GM18951 (cell line): ENCODE results near the gene HOXC10.

Experiments
- POLR2A ChIP-seq: IDR thresholded peaks from 4 replicates; pipeline ENCODE4 v1.6.1; 2011; ENCODE audit warnings: mild to moderate bottlenecking; ENCODE audit not compliant: insufficient read length, insufficient read depth; ENCODE audit errors: extremely low read depth
- in situ Hi-C: fragments of 300-500 bp; cut with MboI; formaldehyde crosslinking; loops from one replicate; pipeline ENCODE4 v1.12.0; 2022; ENCODE audit warnings: low sequenced_read_pairs, mixed read lengths, inconsistent platforms; ENCODE audit not compliant: unreplicated experiment

Gene HOXC10

DNA sequence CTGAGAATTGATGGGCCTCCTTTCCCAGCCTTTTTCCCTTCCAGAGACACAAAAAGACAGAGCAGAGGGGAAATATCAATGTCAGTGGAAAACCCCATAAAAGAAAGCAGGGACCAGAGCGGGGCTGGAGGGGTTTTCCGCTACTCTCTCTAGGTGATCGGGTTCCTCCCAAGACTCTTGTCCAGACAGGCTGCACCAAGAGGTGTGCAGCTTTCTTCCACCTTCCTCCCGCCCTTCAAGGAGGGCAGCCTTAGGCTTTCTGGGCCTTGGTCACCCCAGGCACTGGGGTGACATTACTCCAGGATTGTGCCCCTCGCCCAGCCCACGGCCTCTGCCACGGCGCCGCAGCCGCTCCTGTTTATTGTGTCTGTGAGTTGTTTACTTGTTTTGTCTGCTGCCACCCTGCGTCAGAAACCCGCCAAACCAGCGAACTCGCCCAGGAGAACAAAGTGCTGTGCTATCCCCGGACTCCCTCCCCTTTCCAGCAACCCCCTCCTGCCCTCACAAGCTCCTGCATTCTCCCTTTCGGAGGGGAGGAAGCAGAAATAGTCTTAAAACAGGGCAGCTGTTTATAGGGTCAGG is 36.6 kb downstream of the HOXC10 start:
- no peak for TF ChIP-seq POLR2A
- in situ Hi-C loops, result loop anchor here (25.0 kb wide), 1 partner anchor 341 kb away; the partner anchor contains the start of gene GPR84

DNA sequence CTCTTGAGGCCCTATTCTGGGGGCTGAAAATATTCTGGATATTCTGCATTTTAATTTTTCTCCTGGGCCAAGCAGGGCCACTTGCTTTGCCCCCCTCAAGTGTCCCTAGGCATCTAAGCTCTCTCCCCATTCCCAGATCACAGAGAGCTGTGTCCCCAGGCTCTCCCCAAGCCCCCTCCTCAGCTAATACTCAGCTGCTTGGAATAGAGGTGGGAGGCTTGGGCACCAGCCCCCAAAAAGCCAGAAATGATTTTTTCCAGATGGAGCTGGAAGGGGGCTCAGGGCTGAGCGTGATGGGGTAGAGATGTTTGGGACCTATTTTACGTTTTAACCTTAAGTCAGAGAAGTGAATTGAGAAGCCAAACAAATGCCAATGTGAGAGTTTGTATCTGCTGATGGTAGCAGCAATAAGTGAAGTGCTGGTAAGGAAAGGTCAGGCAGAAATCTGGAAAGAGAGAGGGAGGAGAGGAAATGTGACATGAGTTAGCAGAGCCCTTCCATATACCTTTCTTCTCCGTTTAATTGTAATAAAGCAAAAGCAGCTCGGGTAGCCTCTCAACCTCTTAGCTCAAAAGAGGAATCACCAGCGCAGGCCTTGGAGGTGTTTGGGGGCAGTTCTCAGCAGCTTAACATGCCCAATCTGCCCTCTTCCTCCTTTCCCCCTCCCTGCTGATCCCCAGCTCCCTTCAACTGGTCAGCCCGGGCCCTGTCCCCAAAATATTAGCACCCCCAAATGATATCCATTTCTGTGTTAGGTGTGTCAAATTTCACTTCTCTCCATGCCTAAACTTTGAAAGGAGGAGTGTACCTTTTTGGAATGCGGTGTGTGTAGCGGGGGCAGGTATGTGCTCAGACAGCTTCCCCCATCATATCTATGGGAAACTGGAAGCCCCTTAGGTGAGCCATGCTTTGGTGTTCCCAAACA is 38.3 kb downstream of the HOXC10 start:
- no peak for TF ChIP-seq POLR2A
- in situ Hi-C loops, result loop anchor here (25.0 kb wide), 1 partner anchor 339 kb away; the partner anchor contains the start of gene GPR84

DNA sequence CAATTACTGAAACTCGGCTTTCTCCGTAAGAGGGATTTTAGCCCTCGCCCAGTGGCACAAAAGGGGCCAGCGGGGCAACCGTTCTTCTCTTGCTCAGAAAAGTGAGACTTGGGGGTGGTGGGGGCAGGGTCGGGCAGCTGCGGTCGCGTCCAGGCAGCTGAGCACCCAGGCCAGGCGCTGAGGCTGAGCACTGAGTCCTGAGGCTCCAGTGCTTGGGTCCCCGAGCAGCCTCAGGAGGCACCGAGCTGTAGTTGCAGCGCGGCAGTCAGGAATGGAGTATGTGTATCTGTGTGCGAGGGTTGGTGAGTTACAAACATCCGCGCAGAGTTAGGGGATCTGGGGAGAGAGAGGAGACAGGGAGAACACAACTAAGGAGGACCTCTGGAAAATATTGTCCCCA is 39.2 kb downstream of the HOXC10 start:
- in situ Hi-C loops, result loop anchor here (25.0 kb wide), 1 partner anchor 338 kb away; the partner anchor contains the start of gene GPR84
- TF ChIP-seq POLR2A, result no peak

DNA sequence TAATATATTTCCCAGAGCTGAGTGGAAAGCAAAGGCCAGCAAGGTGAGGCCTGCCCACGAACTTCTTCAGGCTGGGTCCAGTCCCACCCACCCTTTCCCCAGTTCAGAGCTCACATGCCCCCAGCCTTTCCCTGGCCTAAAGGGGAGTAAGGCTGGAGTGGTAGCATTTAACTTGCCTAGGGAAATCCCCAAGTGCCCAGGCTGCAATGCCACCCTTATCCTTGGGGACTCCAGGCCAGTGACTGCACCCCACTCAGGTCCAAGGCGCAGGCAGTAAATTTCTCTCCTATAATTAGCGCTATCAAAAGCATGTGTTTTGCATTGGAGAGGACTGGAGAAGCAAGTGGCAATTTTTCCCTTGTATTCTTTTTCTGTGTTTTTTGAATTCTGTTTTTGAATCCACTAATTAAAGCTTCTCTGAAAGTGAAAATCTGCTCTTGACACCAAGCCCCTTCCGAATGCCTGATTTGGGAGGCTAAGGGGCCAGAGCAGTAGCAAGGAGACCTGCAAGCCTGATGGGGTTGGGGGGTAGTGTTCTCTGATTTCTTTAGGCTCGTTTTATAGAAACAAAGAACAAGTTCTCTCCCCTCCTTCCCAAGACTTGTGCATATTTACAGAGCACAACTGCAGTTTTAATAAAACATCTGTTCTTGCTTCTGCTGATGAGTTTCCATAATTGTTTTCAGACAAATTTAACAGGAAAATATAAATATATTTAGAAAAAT is 39.8 kb downstream of the HOXC10 start:
- TF ChIP-seq POLR2A, result no peak
- in situ Hi-C loops, result loop anchor here (25.0 kb wide), 1 partner anchor 338 kb away; the partner anchor contains the start of gene GPR84

DNA sequence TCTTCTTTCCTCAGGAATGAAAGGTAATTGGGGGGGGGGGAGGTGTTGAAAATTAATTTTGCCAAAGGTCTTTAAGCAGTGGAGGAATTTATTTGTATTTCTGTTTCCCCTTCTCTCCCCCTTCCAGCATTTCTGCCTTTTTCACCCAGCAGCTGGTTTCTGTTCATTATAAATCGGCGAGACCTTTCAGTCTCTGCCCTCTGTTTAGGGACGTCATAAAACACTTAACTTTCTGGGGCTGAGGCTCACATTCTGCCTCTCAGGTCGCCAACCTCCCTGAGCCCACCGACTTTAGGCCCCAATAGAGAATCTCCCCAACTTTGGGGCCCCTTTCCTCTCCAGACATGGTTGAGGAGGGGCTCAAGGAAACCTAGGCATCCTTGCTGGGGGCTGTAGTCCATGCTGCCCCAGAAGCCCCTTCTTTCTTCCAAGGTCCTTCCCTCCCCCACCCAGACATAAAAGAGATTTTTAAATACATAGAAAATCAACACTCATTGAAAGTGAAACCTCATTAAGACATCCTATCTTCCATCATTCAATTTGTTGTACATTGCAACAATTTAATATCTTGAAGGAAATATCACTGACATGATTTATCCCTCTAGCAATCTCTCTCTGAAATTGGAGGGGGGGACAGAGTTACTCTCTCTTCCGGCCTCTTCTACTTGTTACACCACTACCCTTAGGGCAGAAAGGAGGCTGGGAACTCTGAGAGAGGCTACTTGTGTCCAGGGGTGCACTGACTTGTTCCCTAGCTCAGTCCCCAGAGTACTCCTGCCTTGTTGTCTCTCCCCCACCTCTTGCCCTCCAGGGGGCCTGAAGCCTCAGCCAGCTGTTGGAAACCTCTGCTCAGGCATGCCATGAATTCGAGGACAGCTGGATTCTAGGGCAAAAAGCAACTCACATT is 40.8 kb downstream of the HOXC10 start:
- TF ChIP-seq POLR2A, result no peak
- in situ Hi-C loops, result no loop called here

DNA sequence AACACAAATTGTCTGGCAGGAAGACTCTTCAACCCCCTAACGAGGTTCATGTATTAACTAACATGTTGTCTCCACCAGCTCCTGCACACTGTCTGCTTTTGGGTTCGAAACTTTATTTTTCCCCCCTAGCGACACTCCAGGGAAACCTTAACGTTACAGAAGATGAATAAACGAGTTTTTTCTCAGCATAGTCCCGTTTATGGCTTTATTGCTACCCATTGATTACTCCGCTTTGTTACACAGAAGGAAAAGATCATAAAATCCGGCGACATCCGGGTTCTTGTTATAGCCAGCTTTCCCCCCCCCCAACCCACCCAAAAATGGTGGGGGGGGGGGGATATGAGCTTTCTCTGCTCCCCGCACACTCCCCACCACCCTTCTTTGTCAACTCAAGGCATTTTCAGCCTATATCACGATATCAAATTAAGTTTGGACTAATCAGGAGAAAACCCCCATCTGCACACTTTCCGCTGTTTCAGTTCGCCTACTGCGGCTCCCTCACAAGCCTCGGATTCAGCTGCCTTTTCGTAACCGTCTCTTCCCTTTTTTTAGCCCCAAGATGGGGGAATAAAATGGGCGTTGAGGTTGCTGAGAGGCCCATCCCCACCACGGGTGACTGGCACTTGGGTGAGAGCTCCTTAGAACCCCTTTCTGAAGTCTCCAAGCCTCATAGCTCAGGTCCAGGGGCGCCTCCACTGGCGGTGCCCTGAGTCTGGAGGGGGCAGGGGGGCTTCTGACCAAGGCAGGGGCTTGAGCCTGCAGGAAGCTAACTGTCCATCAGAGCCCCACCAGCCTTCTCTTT is 41.9 kb downstream of the HOXC10 start:
- no peak for TF ChIP-seq POLR2A
- in situ Hi-C loops, result no loop called here

DNA sequence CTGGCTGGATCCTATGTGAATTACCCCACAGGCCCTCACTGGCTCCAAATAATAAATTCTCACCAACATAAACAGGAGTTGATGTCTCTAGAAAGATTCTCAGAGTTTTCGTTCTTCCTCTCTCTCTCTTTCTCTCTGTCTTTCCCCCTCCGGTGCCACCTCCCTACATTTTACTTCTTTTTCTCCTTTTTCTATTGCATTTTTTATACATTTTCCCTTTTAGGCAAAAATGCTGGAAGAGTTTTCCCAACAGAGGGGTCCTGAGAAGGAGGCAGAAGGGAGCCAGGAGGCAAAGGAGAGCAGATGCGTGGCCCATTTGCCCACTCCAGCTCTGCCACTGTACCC is 42.5 kb downstream of the HOXC10 start:
- in situ Hi-C loops, result no loop called here
- TF ChIP-seq POLR2A, result no peak

DNA sequence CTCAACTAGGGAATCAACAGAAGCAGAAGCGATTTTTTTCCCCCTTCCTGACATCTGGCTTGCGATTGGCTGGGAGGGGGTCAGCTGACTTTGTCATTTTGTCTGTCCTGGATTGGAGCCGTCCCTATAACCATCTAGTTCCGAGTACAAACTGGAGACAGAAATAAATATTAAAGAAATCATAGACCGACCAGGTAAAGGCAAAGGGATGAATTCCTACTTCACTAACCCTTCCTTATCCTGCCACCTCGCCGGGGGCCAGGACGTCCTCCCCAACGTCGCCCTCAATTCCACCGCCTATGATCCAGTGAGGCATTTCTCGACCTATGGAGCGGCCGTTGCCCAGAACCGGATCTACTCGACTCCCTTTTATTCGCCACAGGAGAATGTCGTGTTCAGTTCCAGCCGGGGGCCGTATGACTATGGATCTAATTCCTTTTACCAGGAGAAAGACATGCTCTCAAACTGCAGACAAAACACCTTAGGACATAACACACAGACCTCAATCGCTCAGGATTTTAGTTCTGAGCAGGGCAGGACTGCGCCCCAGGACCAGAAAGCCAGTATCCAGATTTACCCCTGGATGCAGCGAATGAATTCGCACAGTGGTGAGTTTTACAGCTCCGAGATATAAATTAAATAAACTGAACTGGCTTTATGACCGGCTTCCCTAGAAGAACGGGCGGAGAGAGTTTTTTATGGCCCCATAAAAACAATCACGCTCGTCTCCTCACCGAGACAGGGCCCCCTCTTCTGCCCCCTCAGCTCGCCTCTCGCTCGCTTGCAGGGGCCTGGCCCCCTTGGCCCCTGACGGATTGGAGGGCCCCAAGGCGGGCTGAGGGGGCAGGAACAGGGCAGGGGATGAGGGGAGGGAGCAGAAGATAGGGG is 43.6 kb downstream of the HOXC10 start, which contains the start of gene HOXC6:
HOXC6 (plus strand) TSS at position 127 of the 888 bp plus-strand sequence; CDS start at position 209, 82 bp downstream.
- in situ Hi-C loops, result no loop called here

DNA sequence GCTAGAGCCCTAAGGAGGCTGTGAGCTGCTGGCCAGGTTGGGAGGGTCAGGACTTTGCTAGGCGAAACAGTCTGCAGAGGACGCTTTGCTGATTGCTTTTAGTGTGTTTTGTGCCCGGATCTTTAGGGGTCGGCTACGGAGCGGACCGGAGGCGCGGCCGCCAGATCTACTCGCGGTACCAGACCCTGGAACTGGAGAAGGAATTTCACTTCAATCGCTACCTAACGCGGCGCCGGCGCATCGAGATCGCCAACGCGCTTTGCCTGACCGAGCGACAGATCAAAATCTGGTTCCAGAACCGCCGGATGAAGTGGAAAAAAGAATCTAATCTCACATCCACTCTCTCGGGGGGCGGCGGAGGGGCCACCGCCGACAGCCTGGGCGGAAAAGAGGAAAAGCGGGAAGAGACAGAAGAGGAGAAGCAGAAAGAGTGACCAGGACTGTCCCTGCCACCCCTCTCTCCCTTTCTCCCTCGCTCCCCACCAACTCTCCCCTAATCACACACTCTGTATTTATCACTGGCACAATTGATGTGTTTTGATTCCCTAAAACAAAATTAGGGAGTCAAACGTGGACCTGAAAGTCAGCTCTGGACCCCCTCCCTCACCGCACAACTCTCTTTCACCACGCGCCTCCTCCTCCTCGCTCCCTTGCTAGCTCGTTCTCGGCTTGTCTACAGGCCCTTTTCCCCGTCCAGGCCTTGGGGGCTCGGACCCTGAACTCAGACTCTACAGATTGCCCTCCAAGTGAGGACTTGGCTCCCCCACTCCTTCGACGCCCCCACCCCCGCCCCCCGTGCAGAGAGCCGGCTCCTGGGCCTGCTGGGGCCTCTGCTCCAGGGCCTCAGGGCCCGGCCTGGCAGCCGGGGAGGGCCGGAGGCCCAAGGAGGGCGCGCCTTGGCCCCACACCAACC is 44.8 kb downstream of the HOXC10 start:
- in situ Hi-C loops, result loop anchor here (5.0 kb wide), 1 partner anchor 163 kb away; no protein-coding TSS in a partner anchor

More for the DNA sequence above, 43.6 kb downstream of the HOXC10 start, which contains the start of gene HOXC6:
- TF ChIP-seq POLR2A, result no peak

DNA sequence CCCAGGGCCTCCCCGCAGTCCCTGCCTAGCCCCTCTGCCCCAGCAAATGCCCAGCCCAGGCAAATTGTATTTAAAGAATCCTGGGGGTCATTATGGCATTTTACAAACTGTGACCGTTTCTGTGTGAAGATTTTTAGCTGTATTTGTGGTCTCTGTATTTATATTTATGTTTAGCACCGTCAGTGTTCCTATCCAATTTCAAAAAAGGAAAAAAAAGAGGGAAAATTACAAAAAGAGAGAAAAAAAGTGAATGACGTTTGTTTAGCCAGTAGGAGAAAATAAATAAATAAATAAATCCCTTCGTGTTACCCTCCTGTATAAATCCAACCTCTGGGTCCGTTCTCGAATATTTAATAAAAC is 45.5 kb downstream of the HOXC10 start:
- no peak for TF ChIP-seq POLR2A
- in situ Hi-C loops, result loop anchor here (5.0 kb wide), 1 partner anchor 162 kb away; no protein-coding TSS in a partner anchor

More for the DNA sequence above, 44.8 kb downstream of the HOXC10 start:
- TF ChIP-seq POLR2A, result no peak
